Stimulated activated CD4-positive, alpha-beta T cell treated with anti-CD3 and anti-CD28 coated beads, Interleukin-1b, Interleukin-23, amount 100 ng/mL, for 4 hours (primary cell): ENCODE data around the gene MRM2.

Experiments
- DNase-seq, 2 donors: peaks; one replicate each; pipeline ENCODE4 v3.0.0-alpha.2; 2020; ENCODE audit warnings: low read depth in 2 of 2

The MRM2 gene

DNA sequence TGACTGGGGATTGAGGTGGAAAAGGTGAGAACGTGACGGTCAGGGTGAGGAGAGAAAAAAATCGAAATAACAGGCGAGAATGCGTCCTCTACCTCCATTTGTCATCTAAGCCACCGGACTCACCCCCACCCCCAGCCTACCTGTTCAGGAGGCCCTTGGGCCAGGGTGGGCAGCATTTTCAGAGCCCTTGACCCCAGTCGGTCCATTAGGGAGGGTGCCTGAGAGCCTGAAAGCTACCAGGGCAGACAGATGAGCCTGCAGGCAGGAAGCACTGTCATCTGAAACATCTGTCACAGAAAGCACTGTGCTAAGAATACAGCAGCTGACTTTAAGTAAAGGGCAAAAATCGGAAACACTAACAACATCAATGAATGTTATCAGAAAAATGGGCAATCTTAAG is 56.3 kb downstream of the MRM2 start:
- DNase-seq = no peak
